ENCODE measurements around the gene KHNYN.

Gene KHNYN

GRCh38 chr14:24434676-24435075, 4.9 kb downstream of the KHNYN start:
- no peak for TF ChIP-seq CTCF (IDR thresholded peaks at IDR 0.05; ENCODE audit: insufficient read depth, low read length, poor library complexity, severe bottlenecking)
- Histone ChIP-seq H3K27me3 (replicated peaks; ENCODE audit: control insufficient read depth, insufficient read depth, low read length) (no peaks in the 10 kb centered on the region), H3K36me3 (ENCODE audit: control insufficient read depth, insufficient read depth, low read length) (peaks cover 37% of the 10 kb centered on the region), H3K4me3 (replicated peaks; ENCODE audit: low read depth, low read length) (no peak overlapping the region)
- DNase-seq (ENCODE audit: extremely low read depth, insufficient read length) = no peak

- Histone ChIP-seq H3K27me3 (replicated peaks; ENCODE audit: control insufficient read depth, insufficient read depth, low read length) (no peaks in the 10 kb centered on the region), H3K4me3 (replicated peaks; ENCODE audit: low read depth, low read length) (no peak overlapping the region), H3K36me3 (ENCODE audit: control insufficient read depth, insufficient read depth, low read length) (peaks cover 40% of the 10 kb centered on the region)
- no peak for DNase-seq (ENCODE audit: extremely low read depth, insufficient read length)
- no peak for TF ChIP-seq CTCF (IDR thresholded peaks at IDR 0.05; ENCODE audit: insufficient read depth, low read length, poor library complexity, severe bottlenecking)
Measured at GRCh38 chr14:24435192-24435810, 5.5 kb downstream of the KHNYN start.

- Histone ChIP-seq H3K4me3 (replicated peaks; ENCODE audit: low read depth, low read length) (no peak overlapping the region), H3K36me3 (ENCODE audit: control insufficient read depth, insufficient read depth, low read length) (peaks cover 45% of the 10 kb centered on the region), H3K27me3 (replicated peaks; ENCODE audit: control insufficient read depth, insufficient read depth, low read length) (no peaks in the 10 kb centered on the region)
- TF ChIP-seq CTCF (IDR thresholded peaks at IDR 0.05; ENCODE audit: insufficient read depth, low read length, poor library complexity, severe bottlenecking) = no peak
- no peak for DNase-seq (ENCODE audit: extremely low read depth, insufficient read length)
Measured at GRCh38 chr14:24435998-24436354, 6.2 kb downstream of the KHNYN start.

GRCh38 chr14:24436355-24437019, 6.7 kb downstream of the KHNYN start:
- TF ChIP-seq CTCF (IDR thresholded peaks at IDR 0.05; ENCODE audit: insufficient read depth, low read length, poor library complexity, severe bottlenecking) = peak; percentile 64
- no peak for DNase-seq (ENCODE audit: extremely low read depth, insufficient read length)
- Histone ChIP-seq H3K4me3 (replicated peaks; ENCODE audit: low read depth, low read length) (no peak overlapping the region), H3K27me3 (replicated peaks; ENCODE audit: control insufficient read depth, insufficient read depth, low read length) (no peaks in the 10 kb centered on the region), H3K36me3 (ENCODE audit: control insufficient read depth, insufficient read depth, low read length) (peaks cover 45% of the 10 kb centered on the region)

- TF ChIP-seq CTCF (IDR thresholded peaks at IDR 0.05; ENCODE audit: insufficient read depth, low read length, poor library complexity, severe bottlenecking) = no peak
- no peak for DNase-seq (ENCODE audit: extremely low read depth, insufficient read length)
- Histone ChIP-seq H3K27me3 (replicated peaks; ENCODE audit: control insufficient read depth, insufficient read depth, low read length) (no peaks in the 10 kb centered on the region), H3K4me3 (replicated peaks; ENCODE audit: low read depth, low read length) (no peak overlapping the region), H3K36me3 (ENCODE audit: control insufficient read depth, insufficient read depth, low read length) (peaks cover 42% of the 10 kb centered on the region)
Measured at GRCh38 chr14:24437020-24437735, 7.4 kb downstream of the KHNYN start.

Measured in GM06990 (cell line).